PC-3 (cell line): ENCODE results near the gene MRPL40.

ENCODE experiments used
- CTCF ChIP-seq: fragments of 300-600 bp; sonication (generic); conservative IDR thresholded peaks from 2 replicates; pipeline ENCODE4 v1.5.1; 2017; ENCODE audit warnings: antibody characterized with exemption, low read depth, mild to moderate bottlenecking, low read length
- EZH2 ChIP-seq: fragments of 300-600 bp; sonication (generic); IDR thresholded peaks from one replicate; pipeline ENCODE4 v1.6.1; 2017; ENCODE audit warnings: antibody characterized with exemption, mild to moderate bottlenecking, low read length; ENCODE audit not compliant: unreplicated experiment

GRCh38 chr22:19466848-19467752 lies 34.8 kb downstream of the MRPL40 start:
- TF ChIP-seq EZH2 (no peak), CTCF (no peak)
